Dermis microvascular lymphatic vessel endothelial cell (primary cell): ENCODE results near the gene PRDM16. TPM values are rescaled to one million over a fixed set of nuclear protein-coding genes. Genes with fewer than 3 reads are reported as not detected.
A peak's percentile ranks its signal among the peaks of the same experiment; 100 is the strongest.

Experiments
- DNase-seq, 2 donors: peaks; one replicate each; pipeline versions ENCODE4 v3.0.0 to v3.0.0-alpha.2; 2010; ENCODE audit warnings: low read depth in 2 of 2
- total RNA-seq: library from RNA; depleted of rRNA; stranded (reverse); fragments of >200 nt; gene quantifications from 2 replicates; pipeline ENCODE4 v1.2.1, GENCODE V29; 2014

PRDM16 gene
- total RNA-seq, 1 donor from 2014 or later: not detected

DNA sequence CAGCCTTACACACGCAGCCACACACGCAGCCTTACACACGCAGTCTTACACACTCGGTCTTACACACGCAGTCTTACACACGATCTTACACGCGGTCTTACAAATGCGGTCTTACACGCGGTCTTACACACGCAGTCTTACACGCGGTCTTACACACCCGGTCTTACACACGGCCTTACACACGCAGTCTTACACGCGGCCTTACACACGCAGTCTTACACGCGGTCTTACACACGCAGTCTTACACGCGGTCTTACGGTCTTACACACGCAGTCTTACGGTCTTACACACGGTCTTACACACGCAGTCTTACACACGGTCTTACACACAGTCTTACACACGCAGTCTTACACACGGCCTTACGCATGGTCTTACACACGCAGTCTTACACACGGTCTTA lies 111.9 kb downstream of the PRDM16 start:
- no peak for DNase-seq

GRCh38 chr1:3181956-3182355 lies 113.0 kb downstream of the PRDM16 start:
- DNase-seq: no peak

DNA sequence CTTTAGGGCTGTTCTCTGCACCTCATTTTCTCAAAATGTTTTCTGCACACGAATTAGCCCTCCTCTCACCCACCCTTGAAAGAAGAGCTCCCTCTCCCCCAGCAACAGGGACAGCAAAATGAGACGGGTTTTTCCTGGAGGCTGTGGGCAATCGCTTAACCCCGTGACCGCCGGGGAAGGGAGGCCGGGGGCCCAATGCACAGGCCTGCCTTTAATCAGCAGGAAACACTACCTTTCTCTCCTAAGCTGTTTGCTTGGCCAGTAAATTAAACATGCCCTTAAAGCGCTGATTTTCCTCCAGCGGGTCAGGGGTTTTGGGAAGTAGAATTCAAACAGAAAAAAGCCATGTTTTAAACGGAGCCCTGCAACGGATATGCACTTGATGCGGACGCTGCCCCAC lies 114.4 kb downstream of the PRDM16 start:
- no peak for DNase-seq

DNA sequence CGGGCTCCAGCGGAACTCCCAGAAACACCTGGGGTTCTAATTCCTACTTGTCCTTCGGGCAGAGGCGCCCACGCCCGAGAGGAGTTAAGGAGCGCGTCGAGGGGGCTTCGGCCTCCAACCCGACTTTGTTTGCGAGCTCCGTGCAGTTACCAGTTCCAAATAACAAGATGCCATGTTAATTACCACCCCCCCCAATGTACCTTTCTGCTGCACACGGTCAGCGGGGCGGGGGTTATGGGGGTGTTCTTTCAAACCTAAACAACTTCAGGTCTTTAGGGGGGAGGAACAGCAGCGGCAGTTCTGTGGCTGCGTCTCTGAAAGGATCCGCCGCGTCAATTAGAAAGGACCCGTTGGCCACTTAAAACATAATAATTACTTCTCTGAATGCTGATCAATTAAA lies 114.8 kb downstream of the PRDM16 start:
- no peak for DNase-seq

DNA sequence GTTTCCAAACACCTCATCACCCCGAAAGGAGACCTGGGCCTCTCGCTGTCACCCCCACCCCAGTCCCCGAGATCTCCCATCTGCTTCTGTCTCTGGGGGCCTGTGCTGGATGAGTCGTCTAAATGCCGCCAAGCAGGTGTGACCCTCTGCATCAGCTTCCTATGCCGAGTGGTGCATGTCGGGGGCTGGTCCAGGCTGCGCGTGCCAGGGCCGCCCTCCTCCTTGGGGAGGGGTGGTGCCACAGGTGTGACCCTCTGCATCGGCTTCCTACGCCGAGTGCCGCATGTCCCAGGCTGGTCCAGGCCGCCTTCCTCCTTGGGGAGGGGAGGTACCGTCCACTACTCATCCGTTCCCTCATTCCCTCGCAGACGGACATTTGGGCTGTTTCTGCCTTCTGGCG lies 115.7 kb downstream of the PRDM16 start:
- DNase-seq: no peak

DNA sequence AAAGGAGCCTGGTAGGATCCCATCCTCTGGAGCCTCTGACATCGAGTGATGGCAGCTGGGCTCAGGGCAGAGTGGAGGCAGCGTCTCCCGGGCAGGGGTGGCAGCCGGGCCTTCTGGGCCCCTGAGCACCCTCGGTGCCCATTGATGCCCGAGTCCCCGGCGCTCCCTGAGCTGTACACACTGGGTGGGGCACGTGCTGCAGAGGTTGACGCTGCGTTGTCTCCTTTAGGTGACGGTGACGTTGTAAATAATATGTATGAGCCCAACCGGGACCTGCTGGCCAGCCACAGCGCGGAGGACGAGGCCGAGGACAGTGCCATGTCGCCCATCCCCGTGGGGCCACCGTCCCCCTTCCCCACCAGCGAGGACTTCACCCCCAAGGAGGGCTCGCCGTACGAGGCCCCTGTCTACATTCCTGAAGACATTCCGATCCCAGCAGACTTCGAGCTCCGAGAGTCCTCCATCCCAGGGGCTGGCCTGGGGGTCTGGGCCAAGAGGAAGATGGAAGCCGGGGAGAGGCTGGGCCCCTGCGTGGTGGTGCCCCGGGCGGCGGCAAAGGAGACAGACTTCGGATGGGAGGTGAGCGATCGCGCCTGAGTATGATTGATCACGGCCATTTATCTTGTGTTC lies 117.0 kb downstream of the PRDM16 start:
- DNase-seq: no peak

DNA sequence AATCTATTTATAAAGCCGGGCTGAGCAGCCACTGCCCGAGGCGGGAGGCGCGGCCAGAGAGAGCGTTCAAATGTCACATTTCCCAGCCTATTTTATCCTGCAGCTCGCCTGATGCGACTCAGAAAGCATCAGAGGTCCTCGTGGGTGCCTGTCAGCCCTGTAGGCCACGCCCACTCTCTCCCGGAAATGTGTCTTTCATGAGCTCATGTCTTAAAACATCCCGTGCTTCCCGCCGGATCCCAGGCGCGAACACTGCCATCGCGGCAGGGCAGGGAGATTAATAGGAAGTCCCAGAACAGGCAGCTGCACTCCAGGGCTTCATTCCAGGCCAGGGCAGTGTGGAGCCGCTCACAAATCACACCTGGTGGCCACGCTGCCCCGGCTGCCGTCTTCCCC lies 117.5 kb downstream of the PRDM16 start:
- peak in 1 of 2 donors; percentile 12 for DNase-seq

DNA sequence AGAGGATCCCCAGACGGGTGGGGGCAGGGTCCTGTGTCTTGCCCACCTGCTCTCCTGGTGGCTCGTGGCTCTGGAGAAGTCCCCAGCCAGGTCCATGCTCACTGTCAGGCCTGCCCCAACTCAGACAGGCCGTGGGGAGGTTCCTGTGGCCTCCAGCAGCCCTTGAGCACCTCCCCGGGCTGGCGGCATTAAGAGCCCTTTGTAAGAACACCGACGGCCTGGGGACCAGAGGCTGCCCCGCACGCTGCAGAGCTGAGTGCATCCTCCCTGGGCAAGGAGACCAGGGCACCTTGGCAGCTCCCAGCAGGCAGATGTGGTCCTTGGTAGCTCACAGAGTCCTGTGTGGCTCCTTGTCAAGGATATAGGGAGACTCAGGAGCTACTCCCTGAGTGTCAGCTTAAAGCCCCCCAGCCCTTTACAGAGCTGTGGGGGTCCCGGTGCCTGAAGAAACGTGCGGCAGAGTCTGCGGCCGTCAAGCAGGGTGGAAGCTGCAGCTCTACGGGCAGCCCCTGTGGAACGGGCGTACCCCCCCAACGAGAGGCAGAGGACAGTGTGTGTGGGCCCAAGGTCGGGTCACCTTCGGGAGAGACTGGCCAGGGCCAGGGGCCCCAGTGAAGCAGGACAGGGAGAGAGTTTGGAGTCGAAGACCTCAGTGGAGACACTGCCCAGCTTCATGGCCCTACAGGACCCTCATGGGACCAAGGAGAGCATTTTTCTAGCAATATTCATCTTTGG lies 118.6 kb downstream of the PRDM16 start:
- DNase-seq: no peak

GRCh38 chr1:3188150-3188971 lies 119.4 kb downstream of the PRDM16 start:
- no peak for DNase-seq

- DNase-seq: no peak
Observed at GRCh38 chr1:3190256-3191041, 121.4 kb downstream of the PRDM16 start.

DNA sequence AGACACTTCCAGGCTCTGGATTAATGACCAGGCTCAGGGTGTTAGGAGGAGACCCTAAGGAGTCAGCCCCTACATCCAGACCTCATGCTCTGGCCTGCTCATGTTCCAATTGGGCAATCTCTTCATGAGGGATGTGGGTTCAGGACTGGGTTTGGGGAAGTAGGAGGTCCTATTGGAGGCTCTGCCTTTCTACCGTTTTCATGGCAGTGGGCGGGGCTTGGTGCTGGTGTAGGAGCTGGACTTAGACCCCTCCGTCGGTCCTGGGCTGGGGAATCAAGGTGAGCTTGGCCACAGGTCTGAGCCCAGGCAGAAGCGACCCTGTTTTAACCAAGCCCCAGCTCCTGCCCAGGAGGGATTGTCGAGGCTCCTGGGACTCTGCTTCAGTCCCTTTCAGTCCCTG lies 123.4 kb downstream of the PRDM16 start:
- no peak for DNase-seq

- no peak for DNase-seq
Observed at GRCh38 chr1:3192825-3193224, 123.8 kb downstream of the PRDM16 start.

GRCh38 chr1:3193811-3194210 lies 124.8 kb downstream of the PRDM16 start:
- no peak for DNase-seq

DNA sequence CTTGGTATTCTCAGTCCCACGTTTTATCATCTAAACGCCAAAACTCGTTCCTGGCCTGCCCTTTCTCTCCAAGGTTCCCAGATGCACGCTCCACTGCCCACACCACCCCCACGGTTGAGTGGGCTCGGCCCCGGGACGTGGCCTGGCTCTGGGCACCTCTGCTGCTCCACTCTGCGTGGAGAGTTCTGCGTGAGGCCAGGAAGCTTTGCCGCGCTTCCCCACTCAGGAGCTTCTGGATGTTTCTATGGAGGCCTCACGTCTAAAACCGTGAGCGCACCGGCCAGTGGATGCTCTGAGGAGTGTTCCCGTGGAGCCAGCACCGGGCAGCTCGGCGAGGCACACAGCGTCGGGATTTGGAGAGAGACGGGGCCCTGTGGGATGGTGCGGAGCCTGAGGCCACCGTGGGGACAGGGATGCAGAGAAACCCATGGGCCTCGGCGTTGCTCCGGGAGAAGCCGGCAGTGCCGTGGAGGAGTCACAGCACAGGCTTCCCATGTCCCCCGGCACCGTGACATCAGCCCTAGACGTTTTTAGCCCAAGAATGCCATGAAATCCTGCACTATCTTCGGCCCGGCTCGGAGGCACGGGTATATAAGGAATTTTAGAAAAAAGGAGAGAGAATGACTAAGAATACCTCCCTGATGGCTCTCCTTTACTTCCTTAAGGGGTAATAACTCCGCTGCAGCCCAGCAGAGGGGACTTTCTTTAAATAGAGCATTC lies 125.9 kb downstream of the PRDM16 start:
- no peak for DNase-seq

DNA sequence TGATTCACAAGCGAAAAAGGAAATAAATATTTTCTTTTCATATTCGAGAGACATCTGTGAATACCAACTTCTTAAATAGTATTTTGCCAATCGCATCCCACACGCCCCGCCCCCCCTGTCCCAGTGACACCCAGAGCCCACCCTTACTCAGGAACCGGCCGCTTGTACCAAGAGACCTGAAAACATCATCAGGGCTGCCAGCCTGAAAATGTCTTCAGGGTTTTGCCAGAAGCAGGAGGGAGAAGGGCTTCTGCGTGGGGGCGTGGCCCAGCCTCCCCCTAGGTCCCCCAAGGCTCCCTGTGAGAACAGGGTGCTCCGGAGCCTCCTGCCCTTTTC lies 126.4 kb downstream of the PRDM16 start:
- DNase-seq: no peak

DNA sequence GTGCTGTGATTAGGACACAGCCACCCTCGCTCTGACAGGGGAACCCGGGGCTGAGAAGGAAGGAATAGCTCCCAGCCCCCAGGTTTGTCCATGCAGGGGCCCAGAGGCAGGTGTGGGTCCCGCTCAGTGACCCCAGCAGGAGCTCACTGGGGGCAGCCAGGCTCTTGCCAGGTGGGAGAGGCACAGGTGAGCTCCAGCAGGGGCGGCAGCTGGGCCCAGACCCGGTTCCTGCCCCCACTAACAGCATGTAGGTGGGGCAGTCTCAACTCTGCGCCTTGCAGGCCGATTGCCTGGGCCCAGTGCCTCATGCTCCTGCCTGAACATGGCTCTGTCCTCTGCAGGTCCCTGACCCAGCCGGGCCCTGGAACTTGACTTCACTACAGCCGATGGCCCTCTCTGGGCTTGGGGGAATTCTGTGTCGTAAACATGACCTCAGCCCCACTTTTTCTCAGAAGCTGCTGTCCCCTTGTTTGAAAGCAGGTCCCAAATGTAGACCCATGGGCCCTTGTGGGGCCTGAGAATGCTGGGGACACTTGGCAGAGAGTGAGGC lies 127.0 kb downstream of the PRDM16 start:
- DNase-seq: no peak

- no peak for DNase-seq
Observed at GRCh38 chr1:3196577-3197245, 127.7 kb downstream of the PRDM16 start.

GRCh38 chr1:3197781-3198316 lies 128.8 kb downstream of the PRDM16 start:
- DNase-seq: no peak

DNA sequence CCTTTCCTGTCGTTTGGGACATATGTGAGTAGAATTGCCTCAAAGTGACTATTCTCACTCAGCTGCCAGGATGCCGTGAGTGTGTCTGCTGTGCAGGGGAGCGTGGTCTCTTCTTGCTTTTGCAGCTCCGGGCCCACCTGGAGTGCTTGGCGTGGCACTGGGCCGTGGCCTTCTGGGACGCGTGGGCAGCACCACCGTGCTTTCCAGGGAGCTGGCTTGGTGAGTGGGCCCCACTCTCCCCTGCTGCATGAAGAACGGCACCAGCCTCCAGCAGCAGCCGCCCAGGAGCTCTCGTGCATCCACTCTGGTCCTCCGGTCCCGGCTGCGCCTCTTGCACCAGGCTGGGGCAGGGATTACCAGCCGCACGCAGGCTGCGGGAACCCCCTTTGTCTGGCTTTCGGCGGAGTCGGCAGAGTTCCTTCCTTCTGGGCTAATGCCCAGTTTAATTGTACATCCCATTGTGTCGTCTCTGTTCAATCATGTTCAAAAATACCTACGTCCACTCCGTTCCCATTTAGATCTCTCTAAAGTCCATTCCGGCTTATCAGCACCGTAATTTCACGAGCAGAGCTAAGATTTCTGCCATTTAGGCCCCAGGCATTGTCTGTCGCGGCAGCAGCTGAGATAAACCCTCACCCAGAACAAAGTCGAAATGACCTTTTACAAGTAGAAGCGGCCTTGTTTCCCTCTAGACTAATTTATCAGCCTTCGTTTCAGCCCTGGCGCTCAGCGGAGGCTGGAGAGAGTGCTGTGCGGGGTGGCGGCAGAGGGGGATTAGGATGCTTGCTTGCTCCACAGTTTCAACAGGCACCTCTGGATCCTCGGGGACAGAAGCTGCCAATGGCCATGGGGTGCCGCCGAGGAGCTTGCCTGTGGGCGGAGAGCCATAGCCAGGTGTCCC lies 129.6 kb downstream of the PRDM16 start:
- no peak for DNase-seq
